Stomach smooth muscle (tissue), 2 donors: ENCODE results near the gene SEC61A1.

Experiments
- H3K27ac ChIP-seq: one replicate; pipeline ENCODE4 v1.7.0; 2013; ENCODE audit warnings: mild to moderate bottlenecking, low read length, inconsistent platforms
- H3K27me3 ChIP-seq, 2 donors: one replicate each; pipeline ENCODE4 v1.7.0; 2013; ENCODE audit warnings: low read length in 2 of 2; ENCODE audit not compliant: insufficient read depth in 2 of 2, control insufficient read depth in 1 of 2
- H3K36me3 ChIP-seq, 2 donors: one replicate each; pipeline ENCODE4 v1.7.0; 2013; ENCODE audit warnings: low read length in 2 of 2; ENCODE audit not compliant: control insufficient read depth in 2 of 2, insufficient read depth in 2 of 2
- H3K4me1 ChIP-seq: one replicate; pipeline ENCODE4 v1.7.0; 2013; ENCODE audit warnings: low read length; ENCODE audit not compliant: control insufficient read depth, insufficient read depth
- H3K4me3 ChIP-seq, 2 donors: one replicate each; pipeline ENCODE4 v1.7.0; 2013; ENCODE audit warnings: low read length in 2 of 2
- H3K9ac ChIP-seq, 2 donors: one replicate each; pipeline ENCODE4 v1.7.0; 2013; ENCODE audit warnings: low read length in 2 of 2, mild to moderate bottlenecking in 1 of 2
- H3K9me3 ChIP-seq, 2 donors: one replicate each; pipeline ENCODE4 v1.7.0; 2013; ENCODE audit warnings: low read length in 2 of 2; ENCODE audit not compliant: control insufficient read depth in 2 of 2
- donor health status: healthy.
- donor health status: Pancreatic carcinoma.

SEC61A1 gene

GRCh38 chr3:128051837-128052594 lies at the start of gene SEC61A1:
SEC61A1 (plus strand) TSS chr3:128052437; CDS start chr3:128052553, 116 bp downstream.
- Histone ChIP-seq H3K9ac (peak within 1 kb of the TSS; percentile 97), H3K4me3 (peak within 1 kb of the TSS; percentile 93 to 99), H3K36me3 (peaks cover 9 to 10% of the 10 kb centered on the region in 2 donors), H3K27me3 (no peaks in the 10 kb centered on the region), H3K4me1 (peaks cover 24% of the 10 kb centered on the region), H3K9me3 (no peaks in the 10 kb centered on the region), H3K27ac (peak within 1 kb of the TSS; percentile 83)

GRCh38 chr3:128004661-128005060 lies 47.6 kb upstream of the SEC61A1 start:
- Histone ChIP-seq H3K4me1 (no peaks in the 10 kb centered on the region), H3K27ac (no peak overlapping the region), H3K9me3 (peaks cover 3 to 4% of the 10 kb centered on the region in 2 donors), H3K36me3 (no peaks in the 10 kb centered on the region), H3K27me3 (peaks cover 0 to 11% of the 10 kb centered on the region in 2 donors), H3K9ac (no peak overlapping the region), H3K4me3 (no peak overlapping the region)

- Histone ChIP-seq H3K4me3 (no peak overlapping the region), H3K27ac (no peak overlapping the region), H3K9ac (no peak overlapping the region), H3K9me3 (no peaks in the 10 kb centered on the region), H3K27me3 (peaks cover under 1 to 11% of the 10 kb centered on the region in 2 donors), H3K4me1 (no peaks in the 10 kb centered on the region), H3K36me3 (no peaks in the 10 kb centered on the region)
These were observed 45.9 kb upstream of the SEC61A1 start for GRCh38 chr3:128006061-128007032.

GRCh38 chr3:128007033-128007424 lies 45.2 kb upstream of the SEC61A1 start:
- H3K4me3 ChIP-seq = no peak overlapping the region
- H3K9me3 ChIP-seq = no peaks in the 10 kb centered on the region
- no peak overlapping the region for H3K27ac ChIP-seq
- no peaks in the 10 kb centered on the region for H3K4me1 ChIP-seq
- H3K9ac ChIP-seq = no peak overlapping the region
- H3K36me3 ChIP-seq = no peaks in the 10 kb centered on the region
- H3K27me3 ChIP-seq = peaks cover 4 to 14% of the 10 kb centered on the region in 2 donors

GRCh38 chr3:128009952-128010846 lies 42.0 kb upstream of the SEC61A1 start:
- Histone ChIP-seq H3K36me3 (no peaks in the 10 kb centered on the region), H3K4me3 (no peak overlapping the region), H3K9me3 (no peaks in the 10 kb centered on the region), H3K27ac (no peak overlapping the region), H3K27me3 (peaks cover 9 to 11% of the 10 kb centered on the region in 2 donors), H3K9ac (no peak overlapping the region), H3K4me1 (no peaks in the 10 kb centered on the region)

- Histone ChIP-seq H3K9me3 (no peaks in the 10 kb centered on the region), H3K4me1 (no peaks in the 10 kb centered on the region), H3K9ac (no peak overlapping the region), H3K27ac (no peak overlapping the region), H3K36me3 (no peaks in the 10 kb centered on the region), H3K4me3 (no peak overlapping the region), H3K27me3 (peaks cover 8 to 9% of the 10 kb centered on the region in 2 donors)
These were observed 41.1 kb upstream of the SEC61A1 start for GRCh38 chr3:128011140-128011539.

- Histone ChIP-seq H3K36me3 (no peaks in the 10 kb centered on the region), H3K27me3 (peaks cover 7 to 9% of the 10 kb centered on the region in 2 donors), H3K9ac (no peak overlapping the region), H3K4me3 (no peak overlapping the region), H3K27ac (no peak overlapping the region), H3K9me3 (no peaks in the 10 kb centered on the region), H3K4me1 (no peaks in the 10 kb centered on the region)
These were observed 40.2 kb upstream of the SEC61A1 start for GRCh38 chr3:128012050-128012449.

- H3K36me3 ChIP-seq = no peaks in the 10 kb centered on the region
- H3K27me3 ChIP-seq = peaks cover 3 to 9% of the 10 kb centered on the region in 2 donors
- H3K9me3 ChIP-seq = no peaks in the 10 kb centered on the region
- no peak overlapping the region for H3K4me3 ChIP-seq
- H3K4me1 ChIP-seq = no peaks in the 10 kb centered on the region
- no peak overlapping the region for H3K9ac ChIP-seq
- no peak overlapping the region for H3K27ac ChIP-seq
These were observed 37.7 kb upstream of the SEC61A1 start for GRCh38 chr3:128014548-128014947.

- no peak overlapping the region for H3K4me3 ChIP-seq
- H3K36me3 ChIP-seq = no peaks in the 10 kb centered on the region
- peaks cover under 1 to 7% of the 10 kb centered on the region in 2 donors for H3K27me3 ChIP-seq
- no peak overlapping the region for H3K9ac ChIP-seq
- no peak overlapping the region for H3K27ac ChIP-seq
- no peaks in the 10 kb centered on the region for H3K9me3 ChIP-seq
- no peaks in the 10 kb centered on the region for H3K4me1 ChIP-seq
These were observed 35.7 kb upstream of the SEC61A1 start for GRCh38 chr3:128016502-128016901.

- H3K36me3 ChIP-seq = no peaks in the 10 kb centered on the region
- no peak overlapping the region for H3K9ac ChIP-seq
- H3K4me1 ChIP-seq = peaks cover 3% of the 10 kb centered on the region
- H3K9me3 ChIP-seq = no peaks in the 10 kb centered on the region
- no peak overlapping the region for H3K27ac ChIP-seq
- no peak overlapping the region for H3K4me3 ChIP-seq
- H3K27me3 ChIP-seq = no peaks in the 10 kb centered on the region
These were observed 30.4 kb upstream of the SEC61A1 start for GRCh38 chr3:128021768-128022372.
